Heart left ventricle (tissue), 16 donors: ENCODE results near the gene ARHGAP23. TPM values are rescaled to one million over a fixed set of nuclear protein-coding genes. Genes with fewer than 3 reads are reported as not detected.

Experiments
- ATAC-seq, 4 donors: fragments of 200-7000 bp; cut with Tn5 transposase; one replicate each; pipeline ENCODE4 v1.9.1; 2020 to 2022; ENCODE audit warnings: moderate library complexity in 4 of 4, mild to moderate bottlenecking in 3 of 4, moderate number of reproducible peaks in 1 of 4
- DNase-seq, 5 donors: peaks; one replicate each; pipeline ENCODE4 v3.0.0-alpha.2; 2020
- H3K27ac ChIP-seq, 12 donors: fragments of 200-600 bp; sonication (generic) in 4 of 12; one replicate each; pipeline versions ENCODE4 v1.5.0 to v1.8.0; 2016 to 2022; ENCODE audit warnings: mild to moderate bottlenecking in 2 of 12
- H3K27me3 ChIP-seq, 9 donors: fragments of 200-600 bp; sonication (generic) in 2 of 9; one replicate each; pipeline versions ENCODE4 v1.5.1 to v1.8.0; 2016 to 2022; ENCODE audit warnings: mild to moderate bottlenecking in 3 of 9
- H3K36me3 ChIP-seq, 9 donors: fragments of 200-600 bp; sonication (generic) in 2 of 9; one replicate each; pipeline versions ENCODE4 v1.5.0 to v1.8.0; 2018 to 2022; ENCODE audit warnings: mild to moderate bottlenecking in 2 of 9
- H3K4me1 ChIP-seq, 12 donors: fragments of 200-600 bp; sonication (generic) in 4 of 12; one replicate each; pipeline versions ENCODE4 v1.5.0 to v1.8.0; 2016 to 2022; ENCODE audit warnings: mild to moderate bottlenecking in 3 of 12
- H3K4me3 ChIP-seq, 12 donors: fragments of 200-600 bp; sonication (generic) in 4 of 12; one replicate each; pipeline versions ENCODE4 v1.5.0 to v1.8.0; 2017 to 2022; ENCODE audit warnings: mild to moderate bottlenecking in 9 of 12, moderate library complexity in 4 of 12
- H3K9me3 ChIP-seq, 12 donors: fragments of 200-600 bp; sonication (generic) in 4 of 12; one replicate each; pipeline versions ENCODE4 v1.5.0 to v1.8.0; 2016 to 2022; ENCODE audit warnings: mild to moderate bottlenecking in 1 of 12
- POLR2A ChIP-seq, 2 donors: fragments of 450-650 bp; IDR thresholded peaks; one replicate each; pipeline ENCODE4 v1.6.1; 2017; ENCODE audit warnings: antibody characterized with exemption in 2 of 2, mild to moderate bottlenecking in 2 of 2, moderate library complexity in 2 of 2
- WGBS, 4 donors: extraction: QIAGEN DNeasy Blood & Tissue Kit in 2 of 4; methylation state at CpG; one replicate each; pipeline versions ENCODE4 v1.1.5 to v1.1.7; 2013 to 2018; 5-methylcytosine and 5-hydroxymethylcytosine counted together
- intact Hi-C, 10 donors: fragments of 100-400 bp; cut with DNase I; formaldehyde crosslinking; loops; one replicate each; pipeline versions ENCODE4 v1.11.1 to v1.14.2; 2022
- polyA plus RNA-seq, 2 donors: library from polyadenylated mRNA; stranded (reverse); fragments of 200-250 nt; gene quantifications; one replicate each; pipeline ENCODE4 v1.2.3, GENCODE V29; 2013
- total RNA-seq, 9 donors: library from RNA; depleted of rRNA in 2 of 9; stranded (reverse); fragments of >200 nt in 2 of 9; fragmentation: NEBNext Ultra II Directional in 3 of 9; extraction: Animal tissue kit (Norgen Biotek cat#: 25700) in 3 of 9; gene quantifications; one replicate each; pipeline versions ENCODE4 v1.1.0 to v1.2.4, GENCODE V29; 2016 to 2023
- TF ChIP-seq, protein P1 (sequence below), 12 donors: fragments of 200-600 bp; sonication (generic) in 4 of 12; IDR thresholded peaks; one replicate each; pipeline versions ENCODE4 v1.5.0 to v1.8.0; 2018 to 2022; ENCODE audit warnings: antibody characterized with exemption in 12 of 12, mild to moderate bottlenecking in 5 of 12
- donor health status: ischemic (EF 13 %, LVEDD 7.1; RV severe dilation, severe dysfunction).
- donor health status: healthy with polysubstance abuse.
- donor health status: DM: no; HTN: yes; CAD: no.
- donor health status: DM: no; HTN: no; CAD: no.
- donor health status: ischemic (EF 25% LVEDD 6.9; RV normal size, moderate dysfunction).
- donor health status: ischemic (EF 25% LVEDD 5.7; RV mildly dilated, moderate dysfunction).
- donor health status: healthy.
- donor health status: DM: yes; HTN: yes; CAD: no.
- donor health status: ischemic (EF 35%, LVEDD 5.7; RV mildly dilated, moderate dysfunction).
- donor health status: nonischemic (EF 11% LVEDD 7.7; RV severe dilation, severe dysfunction).
- donor health status: DM: yes; HTN: yes; CAD: no.
- donor health status: PGD.
- donor health status: ischemic (EF 29% LVEDD 5.4; RV normal size, mild dysfunction).
- donor health status: nonischemic (EF 23%, LVEDD 6.1; RV moderate dilation, normal function).

Gene ARHGAP23
- total and polyA plus RNA-seq, 11 donors: 28.0 to 73.1 (median 66.3) TPM

DNA sequence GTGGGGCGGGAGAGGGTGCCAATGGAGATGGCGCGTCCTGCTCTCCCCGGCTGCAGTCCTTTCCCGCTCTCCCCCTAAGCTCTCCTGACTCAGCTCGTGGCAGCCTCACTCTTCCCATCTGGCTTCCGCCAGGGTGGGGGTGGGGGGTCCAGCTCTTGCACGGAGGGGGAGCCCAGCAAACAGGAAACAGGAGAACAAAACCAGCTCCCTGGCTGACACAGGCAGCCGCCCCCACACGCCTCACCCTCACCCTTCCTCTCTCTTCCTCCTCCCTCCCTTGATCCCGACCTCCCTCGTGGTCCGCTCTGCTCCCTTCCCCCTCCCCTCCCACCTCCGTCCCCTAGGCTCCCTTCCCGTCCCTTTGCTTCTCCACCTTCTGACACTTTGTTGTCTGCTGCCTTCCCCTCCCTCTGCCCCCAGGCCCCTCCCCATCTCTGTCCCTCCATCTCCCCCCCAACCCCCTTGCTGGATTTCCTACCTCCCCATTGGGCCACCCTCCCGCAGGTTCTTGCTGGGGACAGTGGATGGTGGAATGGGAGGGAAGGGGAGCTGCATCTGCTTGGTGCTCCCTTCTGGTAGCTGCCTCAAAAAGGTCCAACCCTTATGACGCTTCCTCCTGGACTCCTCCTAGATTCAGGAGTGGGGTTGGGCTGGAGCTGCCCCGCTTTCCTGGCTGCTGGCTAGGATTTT lies 23.7 kb downstream of the ARHGAP23 start:
- H3K27me3 ChIP-seq: peaks cover 0 to 16% (median 0%) of the 10 kb centered on the region in 9 donors
- peaks cover 17 to 93% (median 85%) of the 10 kb centered on the region in 12 donors for H3K4me1 ChIP-seq
- peak overlapping the region; percentile 59 to 96 (median 89) for H3K27ac ChIP-seq
- peak overlapping the region in 9 of 12 donors; percentile 16 to 42 (median 35) for H3K4me3 ChIP-seq
- DNase-seq (peak in 2 of 5 donors; percentile 71 to 73), ATAC-seq (peak in 1 of 4 donors; percentile 34)
- intact Hi-C loops: loop anchor here in 1 of 10 donors (2.0 kb wide), 1 partner anchor 15 kb away; no protein-coding TSS in a partner anchor
- no peaks in the 10 kb centered on the region for H3K36me3 ChIP-seq
- no peaks in the 10 kb centered on the region for H3K9me3 ChIP-seq
- TF ChIP-seq, protein P1, sequence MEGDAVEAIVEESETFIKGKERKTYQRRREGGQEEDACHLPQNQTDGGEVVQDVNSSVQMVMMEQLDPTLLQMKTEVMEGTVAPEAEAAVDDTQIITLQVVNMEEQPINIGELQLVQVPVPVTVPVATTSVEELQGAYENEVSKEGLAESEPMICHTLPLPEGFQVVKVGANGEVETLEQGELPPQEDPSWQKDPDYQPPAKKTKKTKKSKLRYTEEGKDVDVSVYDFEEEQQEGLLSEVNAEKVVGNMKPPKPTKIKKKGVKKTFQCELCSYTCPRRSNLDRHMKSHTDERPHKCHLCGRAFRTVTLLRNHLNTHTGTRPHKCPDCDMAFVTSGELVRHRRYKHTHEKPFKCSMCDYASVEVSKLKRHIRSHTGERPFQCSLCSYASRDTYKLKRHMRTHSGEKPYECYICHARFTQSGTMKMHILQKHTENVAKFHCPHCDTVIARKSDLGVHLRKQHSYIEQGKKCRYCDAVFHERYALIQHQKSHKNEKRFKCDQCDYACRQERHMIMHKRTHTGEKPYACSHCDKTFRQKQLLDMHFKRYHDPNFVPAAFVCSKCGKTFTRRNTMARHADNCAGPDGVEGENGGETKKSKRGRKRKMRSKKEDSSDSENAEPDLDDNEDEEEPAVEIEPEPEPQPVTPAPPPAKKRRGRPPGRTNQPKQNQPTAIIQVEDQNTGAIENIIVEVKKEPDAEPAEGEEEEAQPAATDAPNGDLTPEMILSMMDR (IDR thresholded peaks at IDR 0.05): no peak
- TF ChIP-seq POLR2A (IDR thresholded peaks at IDR 0.05): no peak
- WGBS, 4 donors: 28 to 43% (median 35%) methylated on average over 18 of the region's 18 CpGs

DNA sequence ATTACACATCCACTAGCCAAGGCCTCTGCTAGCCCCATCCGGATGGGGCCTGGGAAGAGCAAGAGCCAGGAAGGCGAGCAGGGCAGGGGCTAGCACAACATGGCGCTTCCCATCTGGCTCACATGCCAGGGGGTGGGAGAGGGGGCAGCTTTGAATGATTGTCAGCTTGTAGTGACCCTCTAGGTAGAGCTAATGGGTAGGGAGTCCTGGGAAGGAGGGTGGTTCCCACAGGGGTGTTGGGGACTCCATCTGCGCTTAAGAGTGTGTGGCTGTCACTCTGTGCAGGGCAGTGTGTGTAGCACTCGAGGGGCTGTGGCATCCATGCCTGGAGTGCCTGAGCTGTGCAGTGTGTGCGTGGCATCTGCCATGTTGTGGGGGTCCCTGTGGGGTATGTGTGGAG lies 24.5 kb downstream of the ARHGAP23 start:
- Histone ChIP-seq H3K27ac (peak overlapping the region in 11 of 12 donors; percentile 77 to 96 (median 90)), H3K36me3 (peaks cover 0 to 1% (median 0%) of the 10 kb centered on the region in 9 donors), H3K27me3 (peaks cover 0 to 16% (median 0%) of the 10 kb centered on the region in 9 donors), H3K9me3 (no peaks in the 10 kb centered on the region), H3K4me1 (peaks cover 17 to 95% (median 86%) of the 10 kb centered on the region in 12 donors), H3K4me3 (peak overlapping the region in 1 of 12 donors; percentile 3)
- intact Hi-C loops: no loop called here
- DNase-seq (no peak), ATAC-seq (no peak)
- 79 to 90% (median 82%) methylated on average over 6 of the region's 6 CpGs for WGBS, 4 donors
- no peak for TF ChIP-seq POLR2A (IDR thresholded peaks at IDR 0.05)
- TF ChIP-seq, protein P1 (IDR thresholded peaks at IDR 0.05): no peak

DNA sequence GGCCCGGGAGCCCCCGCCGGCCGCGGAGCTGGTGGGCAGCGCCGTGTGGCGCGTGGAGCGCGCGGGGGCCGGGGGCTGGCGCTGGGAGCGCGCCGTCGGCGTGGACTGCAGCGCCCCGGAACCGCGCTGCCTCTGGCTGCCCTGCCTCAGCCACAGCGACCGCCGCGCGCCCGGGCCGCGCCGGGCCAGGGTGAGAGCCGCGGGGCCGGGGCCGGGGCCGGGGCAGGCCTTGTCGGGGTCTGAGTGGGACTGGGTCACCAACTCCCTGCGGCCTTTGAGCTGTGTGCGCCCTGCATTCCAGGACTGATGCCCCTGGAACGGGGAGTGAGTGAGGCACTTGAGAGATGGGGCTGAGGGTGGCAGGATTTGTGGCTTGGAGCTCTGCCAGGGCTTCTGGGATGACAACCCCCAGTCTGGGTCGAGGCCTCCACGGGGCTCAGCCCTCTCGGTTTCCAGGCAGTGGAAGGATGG lies 25.7 kb downstream of the ARHGAP23 start:
- intact Hi-C loops: loop anchor here in 1 of 10 donors (1.0 kb wide), 1 partner anchor 11 kb away; no protein-coding TSS in a partner anchor
- H3K4me3 ChIP-seq: peak overlapping the region in 11 of 12 donors; percentile 38 to 64 (median 54)
- peaks cover 0 to 14% (median 10%) of the 10 kb centered on the region in 9 donors for H3K36me3 ChIP-seq
- ATAC-seq (peak in 1 of 4 donors; percentile 6), DNase-seq (peak in 2 of 5 donors; percentile 51 to 66)
- 0 to 2% (median 1%) methylated on average over 2 to 44 of the region's 44 CpGs for WGBS, 4 donors
- H3K4me1 ChIP-seq: peaks cover 17 to 96% (median 75%) of the 10 kb centered on the region in 12 donors
- peaks cover 0 to 16% (median 0%) of the 10 kb centered on the region in 9 donors for H3K27me3 ChIP-seq
- TF ChIP-seq, protein P1 (IDR thresholded peaks at IDR 0.05): no peak
- TF ChIP-seq POLR2A (IDR thresholded peaks at IDR 0.05): no peak
- no peaks in the 10 kb centered on the region for H3K9me3 ChIP-seq
- peak overlapping the region; percentile 49 to 95 (median 88) for H3K27ac ChIP-seq

DNA sequence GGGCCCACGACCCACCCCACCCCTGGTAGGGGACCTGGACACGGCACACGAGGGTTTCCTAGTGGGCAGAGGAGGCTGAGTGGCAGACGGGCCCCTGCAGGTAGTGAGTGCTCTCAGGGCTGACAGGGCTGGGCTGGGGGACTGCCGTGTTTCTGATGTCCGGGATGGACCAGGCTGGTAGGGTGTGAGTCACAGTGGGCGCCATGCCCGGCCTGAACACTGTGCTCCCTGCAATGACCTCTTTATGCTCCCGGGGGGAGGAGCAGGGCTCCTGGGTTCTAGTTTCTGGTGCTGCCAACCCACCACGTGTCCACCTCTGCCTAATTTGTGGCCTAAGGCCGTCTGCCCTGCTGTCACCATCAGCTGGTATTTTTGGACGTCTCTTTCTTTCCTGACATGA lies 26.3 kb downstream of the ARHGAP23 start:
- WGBS, 4 donors: 12 to 25% (median 13%) methylated on average over 6 to 12 of the region's 12 CpGs
- H3K4me1 ChIP-seq: peaks cover 15 to 96% (median 75%) of the 10 kb centered on the region in 12 donors

More for the DNA sequence above, 26.3 kb downstream of the ARHGAP23 start:
- Histone ChIP-seq H3K36me3 (peaks cover 0 to 19% (median 16%) of the 10 kb centered on the region in 9 donors), H3K4me3 (peak overlapping the region in 11 of 12 donors; percentile 38 to 64 (median 54)), H3K27me3 (peaks cover 0 to 16% (median 0%) of the 10 kb centered on the region in 9 donors), H3K27ac (peak overlapping the region; percentile 49 to 95 (median 88)), H3K9me3 (no peaks in the 10 kb centered on the region)
- intact Hi-C loops: loop anchor here in 1 of 10 donors (1.0 kb wide), 1 partner anchor 11 kb away; no protein-coding TSS in a partner anchor
- ATAC-seq (peak; percentile 83 to 87 (median 86)), DNase-seq (peak; percentile 88 to 95 (median 90))
- TF ChIP-seq, protein P1 (IDR thresholded peaks at IDR 0.05): no peak
- peak in 1 of 2 donors; percentile 29 for TF ChIP-seq POLR2A (IDR thresholded peaks at IDR 0.05)
